Liver (tissue), 9 donors: ENCODE measurements around the gene PDGFC. TPM values are rescaled to one million over a fixed set of nuclear protein-coding genes. Genes with fewer than 3 reads are reported as not detected.
"Not testable (repeated sequence)": the region's sequence is repeated elsewhere in the genome, so short reads cannot be mapped to it uniquely, and the experiment has no call there.

Experiments
- DNase-seq: peaks from one replicate; pipeline ENCODE4 v3.0.0-alpha.2; 2017; ENCODE audit warnings: low spot score
- H3K27ac ChIP-seq, 2 donors: one replicate each; pipeline ENCODE4 v1.7.0; 2013; ENCODE audit warnings: inconsistent platforms in 2 of 2, low read length in 2 of 2, control low read depth in 1 of 2, low read depth in 1 of 2, mild to moderate bottlenecking in 1 of 2
- H3K27me3 ChIP-seq, 4 donors: one replicate each; pipeline versions ENCODE4 v1.6.1 to v1.7.0; 2013; ENCODE audit warnings: low read length in 3 of 4, inconsistent platforms in 1 of 4, mild to moderate bottlenecking in 1 of 4, moderate library complexity in 1 of 4; ENCODE audit not compliant: control insufficient read depth in 4 of 4, insufficient read depth in 4 of 4
- H3K36me3 ChIP-seq, 4 donors: one replicate each; pipeline versions ENCODE4 v1.6.1 to v1.7.0; 2013; ENCODE audit warnings: low read length in 3 of 4, mild to moderate bottlenecking in 3 of 4, low read depth in 1 of 4, moderate library complexity in 1 of 4; ENCODE audit not compliant: control insufficient read depth in 4 of 4, insufficient read depth in 3 of 4
- H3K4me1 ChIP-seq, 4 donors: one replicate each; pipeline versions ENCODE4 v1.6.1 to v1.7.0; 2013; ENCODE audit warnings: low read length in 3 of 4, mild to moderate bottlenecking in 3 of 4, moderate library complexity in 1 of 4; ENCODE audit not compliant: control insufficient read depth in 4 of 4, insufficient read depth in 4 of 4
- H3K4me3 ChIP-seq, 3 donors: one replicate each; pipeline versions ENCODE4 v1.6.1 to v1.7.0; 2013; ENCODE audit warnings: low read length in 3 of 3, control low read depth in 1 of 3, low read depth in 1 of 3, mild to moderate bottlenecking in 1 of 3
- H3K9ac ChIP-seq, 2 donors: one replicate each; pipeline ENCODE4 v1.7.0; 2013; ENCODE audit warnings: low read length in 2 of 2, mild to moderate bottlenecking in 2 of 2, moderate library complexity in 2 of 2, control low read depth in 1 of 2, low read depth in 1 of 2
- H3K9me3 ChIP-seq, 4 donors: one replicate each; pipeline versions ENCODE4 v1.6.1 to v1.7.0; 2013; ENCODE audit warnings: low read length in 3 of 4; ENCODE audit not compliant: control insufficient read depth in 4 of 4
- CTCF ChIP-seq: fragments of 150-350 bp; IDR thresholded peaks from 2 replicates; pipeline ENCODE4 v1.5.1; 2017; ENCODE audit warnings: improper control_type of control experiment, low read depth, low read length; ENCODE audit not compliant: missing input control
- EGR1 ChIP-seq, 2 donors: IDR thresholded peaks; 2 replicates each; pipeline ENCODE4 v1.6.1; 2016 to 2018; ENCODE audit warnings: antibody characterized with exemption in 2 of 2, low read depth in 2 of 2
- FOXA1 ChIP-seq: IDR thresholded peaks from 2 replicates; pipeline ENCODE4 v1.6.1; 2016; ENCODE audit warnings: antibody characterized with exemption
- FOXA2 ChIP-seq: IDR thresholded peaks from 2 replicates; pipeline ENCODE4 v1.6.1; 2016; ENCODE audit warnings: antibody characterized with exemption
- GABPA ChIP-seq, 2 donors: IDR thresholded peaks in 1 of 2; conservative IDR thresholded peaks in 1 of 2; 2 replicates each; pipeline ENCODE4 v1.6.1; 2016; ENCODE audit warnings: antibody characterized with exemption in 2 of 2, mild to moderate bottlenecking in 1 of 2, moderate library complexity in 1 of 2
- HNF4A ChIP-seq, 2 donors: conservative IDR thresholded peaks; 2 replicates each; pipeline ENCODE4 v1.6.1; 2016; ENCODE audit warnings: antibody characterized with exemption in 2 of 2, mild to moderate bottlenecking in 2 of 2
- HNF4G ChIP-seq: IDR thresholded peaks from 2 replicates; pipeline ENCODE4 v1.6.1; 2016; ENCODE audit warnings: antibody characterized with exemption
- JUND ChIP-seq, 2 donors: IDR thresholded peaks; 2 replicates each; pipeline ENCODE4 v1.6.1; 2016; ENCODE audit warnings: antibody characterized with exemption in 2 of 2
- NR2F2 ChIP-seq: IDR thresholded peaks from 2 replicates; pipeline ENCODE4 v1.6.1; 2016; ENCODE audit warnings: antibody characterized with exemption
- RAD21 ChIP-seq, 2 donors: IDR thresholded peaks; 2 replicates each; pipeline ENCODE4 v1.6.1; 2016; ENCODE audit warnings: antibody characterized with exemption in 2 of 2, mild to moderate bottlenecking in 2 of 2
- REST ChIP-seq: IDR thresholded peaks from 2 replicates; pipeline ENCODE4 v1.6.1; 2016; ENCODE audit warnings: antibody characterized with exemption, mild to moderate bottlenecking
- RXRA ChIP-seq, 2 donors: IDR thresholded peaks; 2 replicates each; pipeline ENCODE4 v1.6.1; 2017 to 2018; ENCODE audit warnings: antibody characterized with exemption in 2 of 2, mild to moderate bottlenecking in 1 of 2
- SP1 ChIP-seq: IDR thresholded peaks from 2 replicates; pipeline ENCODE4 v1.6.1; 2018; ENCODE audit warnings: antibody characterized with exemption, mild to moderate bottlenecking
- TAF1 ChIP-seq: conservative IDR thresholded peaks from 2 replicates; pipeline ENCODE4 v1.6.1; 2016; ENCODE audit warnings: antibody characterized with exemption, mild to moderate bottlenecking
- YY1 ChIP-seq: IDR thresholded peaks from 2 replicates; pipeline ENCODE4 v1.6.1; 2016; ENCODE audit warnings: antibody characterized with exemption, mild to moderate bottlenecking
- ZBTB33 ChIP-seq: IDR thresholded peaks from 2 replicates; pipeline ENCODE4 v1.6.1; 2016; ENCODE audit warnings: antibody characterized with exemption
- WGBS: extraction: QIAGEN DNeasy Blood & Tissue Kit; methylation state at CpG from one replicate; pipeline ENCODE4 v1.1.7; 2013; 5-methylcytosine and 5-hydroxymethylcytosine counted together
- polyA plus RNA-seq, 2 donors: library from polyadenylated mRNA; stranded (reverse) in 1 of 2; unstranded in 1 of 2; fragments of 200-250 nt in 1 of 2; fragments of >200 nt in 1 of 2; fragmentation: Nextera tagmentation in 1 of 2; extraction: Ambion mirVana in 1 of 2; gene quantifications; one replicate each; pipeline versions ENCODE4 v1.2.1 to v1.2.3, GENCODE V29; 2013 to 2015
- total RNA-seq, 2 donors: library from RNA; depleted of rRNA; stranded (reverse); fragments of >200 nt; gene quantifications; one replicate each; pipeline ENCODE4 v1.2.3, GENCODE V29; 2014
- TF ChIP-seq, protein P1 (sequence below): IDR thresholded peaks from 2 replicates; pipeline ENCODE4 v1.6.1; 2016; ENCODE audit warnings: antibody characterized with exemption
- TF ChIP-seq, protein P2 (sequence below): IDR thresholded peaks from 2 replicates; pipeline ENCODE4 v1.6.1; 2016; ENCODE audit warnings: antibody characterized with exemption
- donor health status: healthy.
- donor health status: healthy.
- donor health status: healthy.
- donor health status: healthy.
- donor health status: healthy.

The PDGFC gene
- total and polyA plus RNA-seq, 4 donors: 5.8 to 25.7 (median 9.7) TPM

DNA sequence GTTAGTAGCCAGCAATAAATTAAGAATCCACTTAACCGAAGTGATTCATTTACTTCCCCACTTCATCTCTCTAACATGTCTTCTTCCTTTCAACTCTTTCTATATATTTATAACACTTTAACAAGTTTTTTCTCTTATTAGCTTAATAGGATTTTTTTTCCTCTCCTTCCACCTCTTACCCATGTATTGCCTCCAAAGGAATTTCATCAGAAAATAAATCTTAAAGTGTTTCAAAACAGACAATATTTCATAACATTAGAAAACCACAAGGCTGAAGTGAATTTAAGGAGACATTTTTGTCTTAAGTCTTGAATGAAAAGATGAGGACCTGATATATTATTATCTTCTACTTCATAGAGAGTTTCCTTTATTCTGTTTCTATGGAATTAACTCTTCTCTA lies 101.5 kb downstream of the PDGFC start:
- 87% methylated on average over 1 of the region's 1 CpG for WGBS
- H3K9me3 ChIP-seq: no peaks in the 10 kb centered on the region
- TF ChIP-seq FOXA1 (no peak), SP1 (no peak), EGR1 (IDR thresholded peaks at IDR 0.05; ENCODE audit: low read depth in 2 of 2) (no peak), FOXA2 (no peak), HNF4A (conservative IDR thresholded peaks at IDR 0.05) (no peak), JUND (IDR thresholded peaks at IDR 0.05) (no peak), CTCF (no peak), RAD21 (IDR thresholded peaks at IDR 0.05) (no peak), NR2F2 (no peak)
- TF ChIP-seq, protein P1, sequence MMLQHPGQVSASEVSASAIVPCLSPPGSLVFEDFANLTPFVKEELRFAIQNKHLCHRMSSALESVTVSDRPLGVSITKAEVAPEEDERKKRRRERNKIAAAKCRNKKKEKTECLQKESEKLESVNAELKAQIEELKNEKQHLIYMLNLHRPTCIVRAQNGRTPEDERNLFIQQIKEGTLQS: no peak

DNA sequence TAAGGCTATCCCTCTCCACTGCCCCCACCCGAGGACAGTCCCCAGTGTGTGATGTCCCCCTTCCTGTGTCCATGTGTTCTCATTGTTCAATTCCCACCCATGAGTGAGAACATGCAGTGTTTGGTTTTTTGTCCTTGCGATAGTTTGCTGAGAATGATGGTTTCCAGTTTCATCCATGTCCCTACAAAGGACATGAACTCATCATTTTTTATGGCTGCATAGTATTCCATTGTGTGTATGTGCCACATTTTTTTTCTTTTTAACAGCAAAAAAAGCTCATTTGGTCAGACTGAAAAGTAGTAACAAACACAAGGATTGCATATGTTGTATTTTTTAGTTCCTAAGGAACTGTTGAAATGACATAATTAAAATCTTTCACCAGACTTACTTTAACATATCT lies 105.5 kb downstream of the PDGFC start:
- not testable (repeated sequence) for H3K27me3 ChIP-seq, H3K27ac ChIP-seq, H3K36me3 ChIP-seq, H3K4me1 ChIP-seq, H3K4me3 ChIP-seq, H3K9me3 ChIP-seq, DNase-seq, H3K9ac ChIP-seq
- 85% methylated on average over 2 of the region's 2 CpGs for WGBS

More for the DNA sequence above, 101.5 kb downstream of the PDGFC start:
- H3K27ac ChIP-seq: no peak overlapping the region
- H3K4me1 ChIP-seq: no peaks in the 10 kb centered on the region
- DNase-seq: no peak
- H3K36me3 ChIP-seq: no peaks in the 10 kb centered on the region
- no peak overlapping the region for H3K9ac ChIP-seq
- H3K4me3 ChIP-seq: no peak overlapping the region
- no peaks in the 10 kb centered on the region for H3K27me3 ChIP-seq

DNA sequence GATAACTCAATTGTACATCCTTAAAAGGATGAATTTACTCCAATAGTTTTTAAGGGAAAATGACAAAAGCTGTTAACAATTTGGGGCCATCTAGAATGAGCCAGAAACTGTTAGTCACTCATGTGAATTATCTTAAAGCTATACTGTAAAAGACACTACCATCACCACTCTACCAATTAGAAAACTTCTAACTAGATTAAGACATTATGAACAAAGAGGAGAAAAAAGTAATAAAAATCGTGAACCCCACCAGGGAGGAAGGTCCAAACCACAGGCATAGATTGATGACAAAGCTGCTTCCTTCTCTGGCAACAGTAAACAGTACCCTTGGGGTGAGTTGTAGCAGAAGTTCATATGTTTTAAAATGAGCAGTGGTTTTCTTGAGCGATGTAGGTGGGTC lies 106.1 kb downstream of the PDGFC start:
- 75% methylated on average over 2 of the region's 2 CpGs for WGBS

More for the DNA sequence above, 106.1 kb downstream of the PDGFC start:
- Histone ChIP-seq H3K4me1 (no peaks in the 10 kb centered on the region), H3K27ac (no peak overlapping the region), H3K36me3 (no peaks in the 10 kb centered on the region), H3K27me3 (no peaks in the 10 kb centered on the region), H3K4me3 (no peak overlapping the region), H3K9ac (no peak overlapping the region), H3K9me3 (no peaks in the 10 kb centered on the region)
- no peak for TF ChIP-seq GABPA (IDR thresholded peaks at IDR 0.05 in 1 of 2, conservative IDR thresholded peaks at IDR 0.05 in 1 of 2)
- no peak for TF ChIP-seq SP1
- TF ChIP-seq HNF4A (conservative IDR thresholded peaks at IDR 0.05): no peak
- TF ChIP-seq FOXA2: no peak
- no peak for TF ChIP-seq EGR1 (IDR thresholded peaks at IDR 0.05; ENCODE audit: low read depth in 2 of 2)
- TF ChIP-seq FOXA1: no peak
- no peak for TF ChIP-seq RAD21 (IDR thresholded peaks at IDR 0.05)
- TF ChIP-seq CTCF: no peak
- TF ChIP-seq, protein P1: no peak
- no peak for TF ChIP-seq NR2F2
- TF ChIP-seq REST: no peak
- TF ChIP-seq JUND (IDR thresholded peaks at IDR 0.05): no peak
- no peak for TF ChIP-seq HNF4G
- TF ChIP-seq YY1: no peak
- TF ChIP-seq, protein P2, sequence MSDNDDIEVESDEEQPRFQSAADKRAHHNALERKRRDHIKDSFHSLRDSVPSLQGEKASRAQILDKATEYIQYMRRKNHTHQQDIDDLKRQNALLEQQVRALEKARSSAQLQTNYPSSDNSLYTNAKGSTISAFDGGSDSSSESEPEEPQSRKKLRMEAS: no peak
- TF ChIP-seq TAF1: no peak
- no peak for TF ChIP-seq RXRA (IDR thresholded peaks at IDR 0.05)
- no peak for TF ChIP-seq ZBTB33
- DNase-seq: no peak
